Activated CD4-positive, alpha-beta T cell treated with anti-CD3 and anti-CD28 coated beads, Interleukin-2, amount 50 U/mL, for 4 hours (primary cell): Measurements from ENCODE around the gene MAGED2.
"Not testable (repeated sequence)": the region's sequence is repeated elsewhere in the genome, so short reads cannot be mapped to it uniquely, and the experiment has no call there.

Source experiments
- DNase-seq, 2 experiments: peaks; one replicate each; pipeline ENCODE4 v3.0.0-alpha.2; 2020

The MAGED2 gene

DNA sequence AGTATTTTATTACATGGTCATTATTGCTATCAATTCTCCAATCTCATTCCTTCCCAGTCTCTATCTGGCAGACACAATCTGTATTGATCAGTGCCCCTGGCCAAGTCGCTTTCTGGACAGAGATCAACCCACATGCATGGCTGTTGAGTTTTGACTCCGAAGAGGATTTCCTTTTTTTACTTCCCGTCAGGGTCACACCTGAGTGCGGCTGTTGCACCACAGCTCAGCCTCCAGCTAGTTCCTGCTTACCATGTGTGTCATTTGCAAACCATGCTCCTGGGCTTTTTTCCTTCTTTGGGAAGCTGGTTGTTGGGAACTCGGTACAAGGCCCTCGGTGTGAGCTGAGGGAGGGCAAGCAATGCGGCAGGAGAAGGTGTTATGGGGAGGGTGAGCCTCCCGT is 11.7 kb downstream of the MAGED2 start:
- no peak for DNase-seq

DNA sequence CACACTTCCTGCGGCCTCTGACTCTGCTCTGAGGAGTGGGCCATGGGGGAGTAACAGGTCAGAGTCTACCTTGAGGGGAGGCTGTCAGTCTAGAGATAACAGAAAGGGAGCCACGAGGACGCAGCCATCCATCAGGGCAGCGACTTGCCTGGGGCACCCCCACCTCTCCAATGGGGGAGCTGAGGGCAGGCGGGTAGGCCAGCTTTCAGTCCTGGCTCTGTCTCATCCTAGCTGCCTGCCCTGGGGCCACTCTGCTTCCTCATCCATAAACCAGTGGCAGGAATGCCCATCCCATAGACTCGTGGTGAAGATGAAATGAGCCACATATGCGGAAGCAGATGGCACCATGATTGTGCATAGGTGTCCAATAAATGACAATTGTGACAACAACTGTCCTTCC is 13.2 kb downstream of the MAGED2 start:
- DNase-seq, result no peak

DNA sequence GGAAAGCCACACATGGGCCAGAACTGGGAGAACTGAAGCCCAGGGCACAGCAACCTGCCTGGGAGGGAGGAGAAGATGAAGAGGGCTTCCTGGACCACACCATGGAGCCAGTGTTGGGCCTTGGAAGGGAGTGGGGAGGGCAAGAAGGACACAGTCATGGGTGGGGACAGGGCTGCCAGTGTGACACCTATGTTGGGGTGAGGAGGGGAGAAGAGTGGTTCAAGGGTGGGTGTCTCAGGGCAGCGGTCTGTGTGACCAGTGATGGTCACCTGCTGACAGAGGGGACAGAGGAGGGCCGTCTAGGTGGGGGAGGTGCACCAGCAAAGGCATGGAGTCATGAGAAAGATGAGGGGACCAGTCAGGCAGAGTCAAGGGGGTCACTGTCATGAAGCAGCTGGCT is 13.8 kb downstream of the MAGED2 start:
- DNase-seq, result no peak

DNA sequence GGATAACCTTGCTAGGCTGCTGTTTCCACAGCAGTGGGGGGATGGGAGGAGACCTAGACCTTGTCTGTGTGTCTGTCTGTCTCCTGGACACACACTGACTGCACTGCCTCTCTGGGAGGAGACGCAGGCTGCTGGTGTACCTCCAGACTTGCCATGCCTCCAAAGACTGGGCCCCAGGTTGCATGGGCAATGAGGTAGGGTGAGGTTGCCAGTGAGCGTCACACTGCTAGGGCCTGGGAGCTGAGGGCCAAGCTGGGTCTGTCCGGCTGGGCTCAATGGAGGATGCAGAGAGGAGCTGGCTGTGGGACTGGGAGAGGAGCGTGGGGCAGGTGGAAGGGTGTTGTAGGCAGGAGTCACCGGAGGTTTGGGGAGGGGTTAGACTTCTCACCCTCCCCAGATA is 16.6 kb downstream of the MAGED2 start:
- DNase-seq, result no peak

DNA sequence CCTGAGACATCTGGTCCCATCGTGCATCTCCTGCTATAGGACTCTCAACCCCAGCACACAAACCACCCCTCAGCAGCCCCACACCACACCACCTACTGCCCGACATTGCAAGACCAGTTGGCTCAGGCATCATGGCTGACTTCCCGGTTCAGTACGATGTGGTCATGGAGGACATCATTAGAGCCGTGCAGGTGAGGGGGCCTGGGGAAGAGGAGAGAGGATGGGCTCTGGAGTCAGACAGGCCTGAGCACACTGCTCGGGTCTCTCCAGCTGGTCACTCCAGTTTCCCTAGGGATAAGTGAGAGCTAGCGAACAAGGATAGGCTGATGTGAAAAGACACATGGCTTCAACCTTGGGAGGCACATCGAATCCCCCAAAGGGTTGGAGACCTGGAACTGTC is 17.2 kb downstream of the MAGED2 start:
- DNase-seq, result no peak

DNA sequence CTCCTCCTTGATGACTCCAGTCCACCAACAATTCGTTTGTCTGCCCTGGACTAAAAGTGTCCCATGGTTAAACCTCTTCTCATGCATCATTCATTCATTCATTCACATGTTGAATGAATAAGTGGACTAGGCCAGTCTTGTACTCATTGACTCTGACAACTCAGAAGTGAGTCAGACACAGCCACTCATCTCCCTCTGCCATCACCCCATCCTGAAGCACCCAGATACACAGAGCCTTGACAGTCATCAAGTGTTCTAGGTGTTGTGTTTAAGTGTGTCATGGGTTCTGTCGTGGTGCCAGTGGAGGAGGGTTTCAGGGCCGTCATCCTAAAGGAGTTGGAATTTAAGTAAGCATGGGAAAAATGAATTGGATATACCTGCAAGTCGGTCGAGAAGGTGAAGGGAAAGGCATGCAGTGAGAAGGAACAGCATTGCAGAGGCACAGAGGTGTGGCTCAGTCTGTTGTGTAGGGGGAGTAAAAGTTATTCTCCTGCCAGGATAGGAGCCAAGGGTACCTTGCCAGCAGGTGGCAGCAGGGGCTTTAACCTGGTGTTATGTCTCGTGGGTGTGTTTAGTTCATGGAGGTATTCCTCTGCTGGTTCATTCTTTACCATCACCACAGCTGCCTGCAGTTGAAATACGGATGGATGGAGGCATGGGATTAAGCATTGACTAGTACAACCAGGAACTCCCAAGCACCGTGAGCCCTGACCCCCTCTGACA is 18.3 kb downstream of the MAGED2 start:
- peak; percentile 30 to 40 for DNase-seq

DNA sequence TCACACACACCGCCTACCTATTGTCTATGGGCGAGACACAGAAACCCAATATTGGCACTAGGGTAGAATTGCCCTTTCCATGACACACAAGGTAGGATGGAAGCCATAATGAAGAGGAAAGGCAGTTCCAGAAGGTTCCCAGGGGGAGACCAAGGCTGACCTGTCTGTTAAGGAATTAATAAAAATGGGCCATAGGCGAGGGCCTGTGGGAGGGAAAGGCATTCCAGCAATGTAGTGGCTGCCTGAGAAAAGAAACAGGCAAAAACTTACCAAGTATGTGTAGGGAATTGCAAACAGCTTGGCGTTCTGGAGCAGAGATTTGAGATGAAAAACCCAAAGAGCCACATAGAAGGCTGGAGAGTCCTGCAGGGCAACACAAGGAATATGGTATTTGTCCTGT is 19.1 kb downstream of the MAGED2 start:
- no peak for DNase-seq

DNA sequence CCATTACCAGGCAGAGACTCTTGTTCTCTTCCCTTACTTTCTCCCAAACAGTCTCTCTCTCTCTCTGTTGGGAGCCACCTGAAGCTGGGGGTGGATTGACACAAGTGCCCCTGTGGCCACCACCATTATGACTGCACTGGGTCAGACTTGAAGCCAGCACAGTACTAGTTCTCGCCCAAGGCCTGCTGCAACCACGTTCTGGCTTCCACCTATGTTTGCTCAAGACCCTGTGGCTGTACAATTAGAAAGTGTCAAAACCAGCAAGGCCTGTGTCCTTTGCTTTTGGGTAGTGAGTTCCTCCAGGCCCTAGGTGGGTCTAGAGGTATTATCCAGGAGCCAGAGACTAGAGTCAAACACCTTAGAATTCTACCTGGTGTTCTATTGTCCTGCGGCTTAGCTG is 31.0 kb downstream of the MAGED2 start:
- no peak for DNase-seq

DNA sequence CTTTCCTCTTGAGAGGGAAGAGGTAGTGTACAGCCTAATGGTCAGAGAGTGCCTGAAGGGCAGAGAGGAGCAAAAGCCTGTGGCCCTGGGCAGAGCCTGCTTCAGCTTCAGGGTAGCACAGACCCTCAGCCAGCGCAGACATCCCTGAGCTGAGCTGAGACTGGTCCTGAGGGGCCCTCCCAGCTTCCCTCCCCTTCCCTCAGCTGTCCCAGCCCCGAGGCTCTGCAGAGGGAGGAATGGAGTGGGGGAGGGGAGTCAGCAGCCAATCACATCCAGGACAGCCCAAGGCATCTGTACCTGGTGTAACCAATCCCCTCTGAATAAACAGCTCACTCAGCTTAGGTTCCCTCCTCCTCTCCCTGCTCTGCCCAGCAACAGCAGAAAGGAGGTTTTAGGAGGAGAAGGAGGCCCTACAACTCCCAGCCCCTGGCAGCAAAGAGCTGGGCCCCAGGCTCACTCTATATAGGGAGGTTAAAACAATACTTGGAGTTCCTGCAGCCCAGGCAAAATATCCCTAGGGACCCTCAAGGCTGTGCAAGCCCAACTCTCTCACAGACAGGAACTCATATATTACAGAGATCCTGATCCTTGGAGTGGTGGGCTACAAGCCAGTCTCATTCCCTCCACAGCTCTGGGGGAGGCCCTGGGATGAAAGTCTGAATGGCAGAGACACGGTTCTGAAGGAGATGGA is 33.8 kb downstream of the MAGED2 start:
- DNase-seq, result not testable (repeated sequence)

DNA sequence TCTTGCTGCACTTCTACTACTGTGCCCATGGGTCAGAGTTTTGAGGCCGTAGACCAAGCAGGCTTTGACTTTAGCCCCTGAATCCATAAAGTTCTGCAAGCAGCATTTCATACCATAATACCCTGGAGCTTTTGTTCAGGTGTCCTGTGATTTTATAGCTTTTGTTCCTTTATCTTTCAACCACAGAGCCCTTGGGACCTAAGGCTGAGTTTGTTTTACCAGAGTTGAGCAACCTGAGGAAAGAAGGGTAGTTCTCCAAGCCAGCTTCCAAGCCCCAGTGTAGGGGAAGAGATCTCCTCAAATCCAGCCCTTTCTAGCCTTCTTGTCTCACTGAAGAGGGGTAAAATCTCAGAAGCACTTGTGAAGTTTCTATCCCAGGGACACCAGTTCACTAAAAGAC is 35.1 kb downstream of the MAGED2 start:
- no peak for DNase-seq

DNA sequence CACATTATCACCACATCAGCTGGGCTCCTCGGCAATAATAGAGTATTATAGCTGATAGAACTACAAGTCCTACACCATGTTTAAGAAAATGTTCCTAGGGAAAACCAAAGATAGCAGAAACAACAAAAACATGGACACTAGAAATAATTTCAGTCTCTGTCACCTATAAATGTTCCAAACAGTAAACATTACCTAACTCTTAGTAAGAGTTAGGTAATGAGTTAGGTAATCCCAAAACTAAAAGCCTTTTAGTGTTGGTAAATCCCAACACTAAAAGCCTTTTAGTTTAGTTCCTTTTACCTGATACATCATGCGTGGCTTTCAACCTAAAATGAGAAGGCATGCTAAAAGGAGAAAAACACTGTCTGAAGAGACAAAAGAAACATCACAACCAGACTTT is 35.5 kb downstream of the MAGED2 start:
- DNase-seq, result no peak

DNA sequence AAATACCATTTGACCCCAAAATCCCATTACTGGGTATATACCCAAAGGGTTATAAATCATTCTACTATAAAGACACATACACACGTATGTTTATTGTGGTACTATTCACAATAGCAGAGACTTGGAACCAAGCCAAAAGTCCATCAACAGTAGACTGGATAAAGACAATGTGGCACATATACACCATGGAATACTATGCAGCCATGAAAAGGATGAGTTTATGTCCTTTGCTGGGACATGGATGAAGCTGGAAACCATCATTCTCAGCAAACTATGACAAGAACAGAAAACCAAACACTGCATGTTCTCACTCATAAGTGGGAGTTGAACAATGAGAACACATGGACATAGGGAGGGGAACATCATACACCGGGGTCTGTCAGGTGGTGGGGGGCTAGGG is 40.2 kb downstream of the MAGED2 start:
- DNase-seq, result not testable (repeated sequence)

DNA sequence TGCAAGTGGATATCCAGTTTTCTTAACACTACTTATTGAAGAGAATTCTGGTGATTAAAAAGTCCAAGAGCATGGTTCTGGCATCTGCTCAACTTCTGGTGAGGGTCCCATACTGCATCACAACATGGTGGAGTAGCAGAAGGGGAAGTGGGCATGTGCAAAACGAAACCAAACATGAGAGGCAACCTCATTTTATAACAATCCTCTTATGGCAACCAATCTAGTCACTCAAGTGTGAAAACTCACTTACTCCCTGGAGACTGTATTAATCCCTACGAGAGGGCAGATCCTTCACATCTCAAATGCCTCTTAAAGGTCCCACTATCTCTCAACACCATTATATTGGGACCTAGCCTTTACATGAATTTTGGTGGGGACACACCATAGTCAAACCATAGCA is 57.7 kb downstream of the MAGED2 start:
- no peak for DNase-seq
